GM21576 (cell line): ENCODE measurements around the gene EEF1AKMT2.
"Not testable (repeated sequence)": the region's sequence is repeated elsewhere in the genome, so short reads cannot be mapped to it uniquely, and the experiment has no call there.

Source experiments
- ATAC-seq: cut with Tn5 transposase; IDR thresholded peaks from one replicate; pipeline ENCODE4 v1.9.1; 2021; ENCODE audit warnings: mild to moderate bottlenecking, moderate library complexity; ENCODE audit not compliant: unreplicated experiment

EEF1AKMT2 gene

DNA sequence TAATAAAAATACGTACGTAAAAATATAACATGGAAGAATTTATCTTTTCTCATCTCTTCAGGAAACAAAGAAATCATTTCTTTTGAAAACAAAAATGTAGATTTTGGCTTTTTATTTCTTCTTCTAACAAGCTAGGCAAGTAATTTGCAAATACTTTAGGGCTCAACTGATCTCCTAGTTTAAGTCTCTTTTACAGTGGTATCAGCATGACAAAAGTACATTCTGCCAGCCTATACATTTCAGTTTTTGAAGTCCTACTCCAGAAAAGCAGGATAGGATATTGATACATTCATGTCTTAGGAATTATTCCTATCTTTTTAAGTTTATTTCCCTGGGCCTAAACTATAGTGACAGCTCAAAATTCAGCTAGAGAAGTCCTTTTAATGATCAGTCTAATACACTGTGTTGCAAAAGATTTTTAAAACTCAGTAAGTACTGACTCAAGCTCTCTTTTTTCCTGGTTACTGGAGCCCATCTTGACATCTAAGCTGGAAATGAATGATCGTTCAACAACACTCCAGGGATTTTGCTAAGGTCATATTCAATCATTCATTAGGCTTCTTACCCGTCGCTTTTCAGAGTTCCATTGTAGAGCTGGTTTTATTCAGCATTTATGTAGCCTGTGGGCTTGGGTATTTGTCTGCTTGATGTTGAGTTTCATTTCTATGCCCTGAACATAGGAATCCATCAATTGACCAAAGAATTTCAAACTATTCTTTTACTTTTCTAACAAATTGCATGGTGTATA, 35.4 kb downstream of the EEF1AKMT2 start:
- no peak for ATAC-seq

DNA sequence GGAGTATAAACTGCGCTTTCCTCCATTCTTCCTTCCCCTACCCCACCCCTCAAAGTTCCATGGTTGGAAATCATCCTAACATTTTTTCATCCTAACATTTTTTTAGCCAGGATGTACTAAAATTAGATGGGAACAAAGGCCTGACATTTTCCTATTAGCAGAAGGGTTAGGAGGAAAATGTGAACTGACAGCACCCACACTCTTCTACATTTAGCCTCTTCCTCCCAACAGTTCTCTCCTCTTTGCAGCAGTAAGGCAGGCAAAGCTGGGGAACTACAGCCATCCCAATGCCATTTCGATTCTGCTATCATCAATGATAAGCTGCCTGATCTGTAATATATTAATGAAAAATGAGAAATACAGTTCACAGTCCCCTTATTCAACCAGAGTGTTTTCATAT, 36.1 kb downstream of the EEF1AKMT2 start:
- no peak for ATAC-seq

DNA sequence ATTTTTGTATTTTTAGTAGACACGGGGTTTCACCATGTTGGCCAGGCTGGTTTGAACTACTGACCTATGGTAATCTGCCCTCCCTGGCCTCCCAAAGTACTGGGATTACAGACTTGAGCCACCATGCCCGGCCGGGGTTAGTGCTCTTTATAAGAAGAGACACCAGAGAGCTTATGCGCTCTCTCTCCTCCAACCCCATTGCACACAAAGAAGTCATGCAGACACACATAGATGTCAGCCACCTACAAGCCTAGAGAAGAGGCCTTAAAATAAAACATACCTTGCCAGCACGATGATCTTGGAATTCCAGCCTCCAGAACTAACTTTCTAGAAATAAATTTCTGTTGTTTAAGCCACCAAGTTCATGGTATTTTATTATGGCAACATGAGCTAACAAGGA, 37.5 kb downstream of the EEF1AKMT2 start:
- ATAC-seq, result no peak

DNA sequence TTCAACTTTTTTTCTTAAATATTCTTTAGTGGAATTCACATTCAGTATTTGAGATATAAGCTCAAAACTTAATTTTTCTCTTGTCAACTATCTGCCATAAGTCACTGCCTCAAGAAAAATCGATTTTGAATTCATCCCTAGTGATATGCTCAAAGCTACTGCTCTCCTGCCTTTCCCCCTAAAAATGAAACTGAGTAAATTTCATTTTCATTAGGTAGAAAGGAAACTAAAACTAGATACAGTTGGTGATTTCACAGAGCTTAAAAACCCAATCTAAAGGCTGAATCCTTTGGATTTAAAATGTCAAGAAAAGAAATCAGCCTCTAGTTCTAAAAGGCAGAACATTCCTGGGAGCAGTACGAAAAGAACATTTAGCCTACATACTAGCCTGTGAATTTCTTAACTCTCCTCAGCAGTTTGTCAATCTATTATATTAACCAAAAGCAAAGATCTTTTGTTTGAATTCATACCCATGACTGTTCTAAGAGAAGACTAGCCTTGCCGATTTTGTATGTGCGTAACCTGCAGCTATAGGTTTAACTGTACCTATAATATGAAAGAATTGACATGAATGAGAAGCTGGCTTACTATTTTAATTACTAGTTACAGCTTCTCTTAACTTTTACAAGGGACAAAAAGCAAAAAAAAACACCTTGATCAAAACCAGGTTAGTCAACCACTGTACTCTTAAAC, 42.6 kb downstream of the EEF1AKMT2 start:
- no peak for ATAC-seq

DNA sequence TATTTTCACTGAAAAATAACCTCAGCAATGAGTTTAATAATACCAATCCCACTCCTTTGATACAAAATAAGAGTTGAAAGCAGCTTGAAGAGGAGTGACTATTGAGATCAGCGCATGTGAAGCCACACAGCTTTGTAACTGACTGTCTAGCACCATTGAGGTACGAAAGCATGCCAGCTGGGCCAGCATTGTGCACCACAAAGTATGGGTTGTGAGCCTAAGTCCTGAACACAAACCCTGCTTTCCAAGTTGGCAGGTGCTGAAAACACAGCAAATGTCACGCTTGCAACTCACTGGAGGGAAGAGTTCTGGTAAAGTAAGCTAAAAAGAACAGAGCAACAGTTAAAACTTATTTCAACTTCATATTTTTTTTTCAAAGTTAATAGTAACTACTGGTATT, 43.5 kb downstream of the EEF1AKMT2 start:
- no peak for ATAC-seq

- no peak for ATAC-seq
Observed at GRCh38 chr10:124747745-124748144, 43.9 kb downstream of the EEF1AKMT2 start.

- no peak for ATAC-seq
Observed at GRCh38 chr10:124746992-124747391, 44.7 kb downstream of the EEF1AKMT2 start.

- not testable (repeated sequence) for ATAC-seq
Observed at GRCh38 chr10:124746447-124746846, 45.2 kb downstream of the EEF1AKMT2 start.

- ATAC-seq, result no peak
Observed at GRCh38 chr10:124745673-124746072, 46.0 kb downstream of the EEF1AKMT2 start.

- no peak for ATAC-seq
Observed at GRCh38 chr10:124745252-124745651, 46.4 kb downstream of the EEF1AKMT2 start.

DNA sequence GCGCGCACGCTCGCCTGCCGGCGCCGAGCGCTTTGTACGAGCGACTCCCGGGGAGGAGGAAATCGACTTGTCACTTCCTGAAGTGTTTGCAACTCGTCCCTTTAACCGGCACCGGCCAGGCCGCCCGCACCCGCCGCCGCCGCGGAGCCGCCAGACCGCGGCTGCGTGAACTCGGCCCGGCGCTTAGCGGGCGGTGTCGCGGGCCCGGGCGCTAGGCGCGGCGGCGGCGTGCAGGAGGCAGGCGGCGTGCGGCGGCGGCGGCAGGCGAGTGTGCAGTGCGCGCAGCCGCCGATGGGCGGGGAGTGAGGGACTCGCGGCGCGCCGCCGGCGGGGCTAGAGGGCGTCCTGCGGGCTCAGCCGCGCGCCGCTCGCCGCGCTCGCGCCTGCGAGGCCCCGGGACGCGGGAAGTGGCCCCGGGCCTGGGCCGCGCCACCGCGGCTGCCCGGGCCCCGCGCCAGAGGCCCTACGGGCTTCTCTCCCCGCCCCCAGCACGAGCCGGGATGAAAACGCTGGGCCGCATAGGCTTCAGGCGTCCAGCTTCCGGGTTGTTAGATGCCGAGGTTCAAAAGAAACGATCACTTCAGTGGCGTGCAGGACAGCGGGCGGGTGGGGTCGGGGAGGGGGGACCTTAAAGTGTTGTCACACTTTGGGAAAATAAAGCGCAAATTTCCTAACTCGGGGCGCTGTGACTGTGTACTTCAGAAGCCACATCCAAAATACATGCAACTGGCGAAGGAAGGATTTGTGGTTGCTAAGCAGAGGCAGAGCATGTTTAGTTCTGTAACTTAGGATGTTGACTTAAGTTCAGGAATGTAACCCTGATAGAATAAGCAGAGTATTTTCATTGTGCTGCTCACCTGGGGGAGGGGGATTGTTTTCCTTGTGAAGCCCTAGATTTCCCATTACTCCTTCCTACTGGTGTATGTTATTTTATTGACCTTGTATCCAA, 47.3 kb downstream of the EEF1AKMT2 start, which contains the start of gene FAM53B:
TSS of gene FAM53B (minus strand) at position 277 of the 949 bp plus-strand sequence. CDS start 37,665 bp downstream, outside the sequence.
- ATAC-seq, result peak; percentile 49

GRCh38 chr10:124743191-124744101, 48.2 kb downstream of the EEF1AKMT2 start:
- ATAC-seq, result peak; percentile 7

DNA sequence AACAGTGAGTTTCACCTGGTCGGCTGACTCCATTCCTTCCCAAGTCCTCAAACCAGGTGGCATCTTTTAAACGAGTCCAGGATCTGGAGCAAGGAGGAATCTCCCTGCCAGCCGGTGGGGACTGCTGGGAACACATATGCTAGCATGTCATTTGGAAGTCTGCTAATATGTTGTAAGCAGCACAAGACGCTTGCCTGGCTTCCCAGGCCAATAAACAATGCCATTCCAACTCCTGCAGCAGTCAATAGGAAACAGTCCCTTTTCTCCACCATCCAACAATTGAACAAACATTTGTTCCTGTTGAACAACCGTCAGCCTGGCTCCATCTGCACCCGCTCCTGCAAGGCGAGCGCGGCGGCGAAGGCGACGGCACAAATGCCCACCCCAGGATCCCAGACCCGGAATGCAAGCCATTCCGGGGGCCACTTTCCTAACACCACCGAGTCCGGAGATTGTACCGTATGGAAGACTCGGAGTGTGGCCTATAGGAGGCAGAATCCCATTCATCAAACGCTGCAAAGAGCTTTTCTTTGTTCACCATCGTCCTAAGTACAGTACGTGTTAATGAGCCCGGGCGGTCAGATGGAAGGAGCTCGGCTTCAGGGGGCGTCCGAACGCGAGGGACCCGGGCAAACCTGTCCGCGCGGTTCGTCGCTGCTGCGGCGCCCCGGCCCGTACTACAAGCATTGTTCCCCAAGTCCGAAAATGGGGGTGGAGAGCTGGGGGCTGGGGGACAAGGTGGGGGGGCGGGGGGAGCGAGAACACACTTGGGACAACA, 49.1 kb downstream of the EEF1AKMT2 start:
- ATAC-seq, result no peak

DNA sequence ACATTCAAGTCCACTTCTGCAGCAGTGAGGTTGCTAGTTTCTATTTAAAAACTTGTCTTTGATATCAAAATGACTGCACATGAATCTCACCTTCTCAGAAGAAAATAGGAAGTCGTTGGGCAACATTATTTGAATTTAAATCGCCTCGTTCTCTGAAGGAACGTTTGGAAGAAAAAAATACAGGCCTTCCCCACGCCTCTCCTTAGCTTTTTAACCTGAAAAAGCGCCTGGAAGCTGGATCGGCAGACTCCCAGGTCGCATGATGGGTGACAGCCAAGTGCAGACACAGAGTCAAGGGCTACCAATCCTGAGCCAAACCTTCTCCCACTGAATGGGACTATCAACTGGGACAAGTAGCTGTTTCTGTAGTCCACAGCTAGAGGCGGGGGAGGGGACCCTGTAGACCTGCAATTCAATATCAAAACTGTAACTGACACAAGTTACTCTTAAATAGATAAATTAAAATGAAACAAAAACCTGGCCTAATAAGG, 49.7 kb downstream of the EEF1AKMT2 start:
- ATAC-seq, result no peak

DNA sequence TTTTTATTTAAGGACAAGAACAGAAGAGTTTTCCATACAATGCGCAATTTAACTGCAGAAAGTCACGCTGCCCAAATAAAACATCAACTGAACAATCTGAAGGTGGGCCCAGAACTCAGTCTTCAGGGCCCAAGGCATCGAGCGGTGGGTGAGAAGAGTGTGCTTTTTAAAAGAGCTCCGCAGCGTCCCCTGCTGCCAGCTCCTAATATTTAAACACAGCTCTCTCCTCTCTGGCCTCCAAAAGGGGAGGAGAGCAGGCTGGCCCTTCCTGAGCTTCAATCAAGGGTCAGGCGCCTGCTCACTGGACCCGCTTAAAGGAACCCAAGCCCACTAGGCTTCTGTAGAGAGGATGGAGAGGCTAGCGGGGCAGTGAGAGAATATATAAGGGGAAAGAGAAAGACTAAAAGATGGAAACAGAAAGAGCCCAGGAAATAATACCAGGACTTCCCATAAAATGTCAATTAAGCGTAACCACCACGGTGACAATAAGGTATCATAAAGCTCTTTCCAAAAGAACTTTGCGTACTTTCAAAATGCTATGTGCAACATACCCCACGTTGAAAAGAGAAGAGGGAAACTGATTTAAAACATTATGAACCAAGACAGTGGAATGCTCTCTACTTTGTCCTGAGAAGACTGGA, 50.3 kb downstream of the EEF1AKMT2 start:
- peak; percentile 47 for ATAC-seq

DNA sequence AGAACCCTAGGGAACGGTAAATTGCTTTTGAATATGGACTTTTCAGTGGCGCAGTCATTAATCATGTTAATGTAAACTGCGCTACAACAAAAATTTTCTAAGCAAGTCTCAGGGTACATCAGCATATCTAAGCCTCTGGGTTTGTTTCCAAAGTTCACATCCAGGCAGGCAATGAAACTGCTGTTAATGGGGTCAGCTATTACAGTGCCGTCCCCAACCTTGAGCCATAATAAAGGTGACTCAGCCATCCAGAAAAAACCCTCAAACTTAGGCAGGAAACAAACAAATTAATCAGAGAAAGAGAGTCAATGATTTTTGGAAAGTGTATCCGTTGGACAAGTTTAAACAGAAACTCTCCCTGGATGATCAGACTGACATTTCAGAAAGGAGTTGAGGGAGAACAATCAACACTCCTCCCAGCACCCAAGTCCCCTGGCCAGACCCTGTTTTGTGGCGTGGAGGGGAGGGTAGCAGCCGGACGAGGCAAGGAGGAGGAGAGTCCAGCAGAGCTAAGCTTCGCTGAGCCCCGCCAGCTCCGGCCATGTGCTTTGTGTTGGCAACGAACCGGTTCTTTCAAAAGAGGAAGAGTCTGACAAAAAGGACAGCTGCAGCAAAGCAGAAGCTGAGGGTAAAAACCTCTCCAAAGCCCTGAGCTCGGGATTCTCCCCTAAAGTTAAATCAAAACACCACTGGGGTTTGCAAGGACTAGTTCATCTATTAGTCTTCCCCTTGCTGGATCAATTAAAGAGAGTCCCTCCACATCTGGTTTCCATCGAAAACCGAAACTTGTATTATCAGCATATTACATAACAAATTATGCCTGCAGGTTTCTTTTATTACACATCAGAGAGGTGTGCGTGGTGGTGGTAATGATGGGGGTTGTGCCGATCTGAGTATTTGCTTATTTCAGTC, 51.1 kb downstream of the EEF1AKMT2 start:
- peak; percentile 19 for ATAC-seq

DNA sequence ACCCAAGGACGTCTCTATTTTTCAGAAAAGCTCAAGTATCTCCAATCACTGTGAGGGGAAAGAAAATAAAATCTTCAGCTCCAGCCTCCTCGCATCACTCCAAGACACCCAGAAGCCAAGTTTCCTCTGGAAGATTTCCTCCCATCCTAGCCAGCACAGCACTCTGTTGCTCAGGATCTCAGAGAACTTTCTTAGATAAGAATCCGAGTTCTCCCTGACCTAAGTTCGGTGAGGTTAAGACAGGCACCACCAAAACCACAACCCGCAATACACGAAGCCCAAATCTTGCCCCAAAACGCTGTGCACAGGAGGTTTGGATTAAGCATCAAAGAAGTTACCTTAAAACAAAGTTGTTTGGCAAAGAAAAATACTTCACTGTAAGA, 51.7 kb downstream of the EEF1AKMT2 start:
- ATAC-seq, result no peak
